Ishikawa (cell line): ENCODE measurements around the gene HLCS.

ENCODE experiments used
- CEBPB ChIP-seq: IDR thresholded peaks from 2 replicates; pipeline ENCODE4 v1.6.1; 2012
- CREB1 ChIP-seq: IDR thresholded peaks from 2 replicates; pipeline ENCODE4 v1.6.1; 2012; ENCODE audit warnings: low read depth
- EGR1 ChIP-seq: IDR thresholded peaks from 2 replicates; pipeline ENCODE4 v1.6.1; 2012
- EP300 ChIP-seq: IDR thresholded peaks from 2 replicates; pipeline ENCODE4 v1.6.1; 2012; ENCODE audit warnings: borderline replicate concordance
- FOXM1 ChIP-seq: IDR thresholded peaks from 2 replicates; pipeline ENCODE4 v1.6.1; 2012; ENCODE audit warnings: low read depth, borderline replicate concordance
- MAX ChIP-seq: IDR thresholded peaks from 2 replicates; pipeline ENCODE4 v1.6.1; 2012
- NFIC ChIP-seq: IDR thresholded peaks from 2 replicates; pipeline ENCODE4 v1.6.1; 2012
- RAD21 ChIP-seq: IDR thresholded peaks from 2 replicates; pipeline ENCODE4 v1.6.1; 2012; ENCODE audit warnings: low read depth
- TAF1 ChIP-seq: IDR thresholded peaks from 2 replicates; pipeline ENCODE4 v1.6.1; 2012; ENCODE audit warnings: low read depth, mild to moderate bottlenecking
- TCF12 ChIP-seq: IDR thresholded peaks from 2 replicates; pipeline ENCODE4 v1.6.1; 2012; ENCODE audit warnings: low read depth
- TEAD4 ChIP-seq: IDR thresholded peaks from 2 replicates; pipeline ENCODE4 v1.6.1; 2012
- YY1 ChIP-seq: IDR thresholded peaks from 2 replicates; pipeline ENCODE4 v1.6.1; 2012; ENCODE audit warnings: low read depth
- ZBTB7A ChIP-seq: IDR thresholded peaks from 2 replicates; pipeline ENCODE4 v1.6.1; 2012; ENCODE audit warnings: low read depth
- TF ChIP-seq, protein P1 (sequence below): IDR thresholded peaks from 2 replicates; pipeline ENCODE4 v1.6.1; 2012
- TF ChIP-seq, protein P2 (sequence below): IDR thresholded peaks from 2 replicates; pipeline ENCODE4 v1.6.1; 2012; ENCODE audit warnings: low read depth, mild to moderate bottlenecking

The HLCS gene

DNA sequence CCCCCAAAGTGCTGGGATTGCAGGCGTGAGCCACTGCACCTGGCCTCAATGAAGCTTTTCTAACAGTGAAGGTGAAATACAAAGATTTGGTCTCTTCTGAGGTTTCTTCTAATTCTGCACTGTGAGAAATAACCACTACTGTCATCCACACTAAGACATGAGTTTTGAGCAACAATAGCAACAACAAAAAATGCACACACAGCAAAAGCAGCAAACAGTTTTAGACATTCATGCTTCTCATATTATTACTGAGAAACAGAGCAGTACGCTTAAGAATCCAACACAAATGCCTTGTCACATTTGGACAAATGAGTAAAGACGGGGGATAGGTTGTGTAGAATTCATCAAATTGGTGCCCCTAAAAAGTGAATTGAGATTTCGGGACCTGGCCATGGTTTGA is 151.2 kb downstream of the HLCS start:
- TF ChIP-seq, protein P1, sequence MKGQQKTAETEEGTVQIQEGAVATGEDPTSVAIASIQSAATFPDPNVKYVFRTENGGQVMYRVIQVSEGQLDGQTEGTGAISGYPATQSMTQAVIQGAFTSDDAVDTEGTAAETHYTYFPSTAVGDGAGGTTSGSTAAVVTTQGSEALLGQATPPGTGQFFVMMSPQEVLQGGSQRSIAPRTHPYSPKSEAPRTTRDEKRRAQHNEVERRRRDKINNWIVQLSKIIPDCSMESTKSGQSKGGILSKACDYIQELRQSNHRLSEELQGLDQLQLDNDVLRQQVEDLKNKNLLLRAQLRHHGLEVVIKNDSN, result no peak
- TF ChIP-seq RAD21, result no peak
- no peak for TF ChIP-seq TAF1
- TF ChIP-seq NFIC, result no peak
- TF ChIP-seq YY1, result no peak

DNA sequence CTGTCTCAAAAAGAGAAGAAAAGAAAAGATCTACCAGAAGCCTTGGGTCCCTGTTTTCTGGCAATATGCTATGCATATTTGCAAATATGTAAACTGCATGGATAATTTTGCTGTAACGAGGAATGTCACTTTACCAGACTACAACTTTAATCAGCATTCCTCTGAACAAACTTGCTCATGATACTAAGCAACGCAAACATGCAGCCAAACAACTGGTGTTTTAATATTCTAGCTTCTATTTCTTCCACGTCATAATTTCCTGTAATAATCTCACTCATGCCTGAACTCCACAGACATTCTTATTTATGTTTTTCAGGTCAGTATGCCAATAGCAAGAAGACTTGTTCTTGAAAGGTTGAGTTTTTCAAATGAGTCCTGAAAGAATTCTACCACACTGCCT is 153.4 kb downstream of the HLCS start:
- TF ChIP-seq CREB1, result no peak
- TF ChIP-seq RAD21, result no peak
- TF ChIP-seq ZBTB7A, result no peak
- no peak for TF ChIP-seq TEAD4
- no peak for TF ChIP-seq MAX
- TF ChIP-seq, protein P2, sequence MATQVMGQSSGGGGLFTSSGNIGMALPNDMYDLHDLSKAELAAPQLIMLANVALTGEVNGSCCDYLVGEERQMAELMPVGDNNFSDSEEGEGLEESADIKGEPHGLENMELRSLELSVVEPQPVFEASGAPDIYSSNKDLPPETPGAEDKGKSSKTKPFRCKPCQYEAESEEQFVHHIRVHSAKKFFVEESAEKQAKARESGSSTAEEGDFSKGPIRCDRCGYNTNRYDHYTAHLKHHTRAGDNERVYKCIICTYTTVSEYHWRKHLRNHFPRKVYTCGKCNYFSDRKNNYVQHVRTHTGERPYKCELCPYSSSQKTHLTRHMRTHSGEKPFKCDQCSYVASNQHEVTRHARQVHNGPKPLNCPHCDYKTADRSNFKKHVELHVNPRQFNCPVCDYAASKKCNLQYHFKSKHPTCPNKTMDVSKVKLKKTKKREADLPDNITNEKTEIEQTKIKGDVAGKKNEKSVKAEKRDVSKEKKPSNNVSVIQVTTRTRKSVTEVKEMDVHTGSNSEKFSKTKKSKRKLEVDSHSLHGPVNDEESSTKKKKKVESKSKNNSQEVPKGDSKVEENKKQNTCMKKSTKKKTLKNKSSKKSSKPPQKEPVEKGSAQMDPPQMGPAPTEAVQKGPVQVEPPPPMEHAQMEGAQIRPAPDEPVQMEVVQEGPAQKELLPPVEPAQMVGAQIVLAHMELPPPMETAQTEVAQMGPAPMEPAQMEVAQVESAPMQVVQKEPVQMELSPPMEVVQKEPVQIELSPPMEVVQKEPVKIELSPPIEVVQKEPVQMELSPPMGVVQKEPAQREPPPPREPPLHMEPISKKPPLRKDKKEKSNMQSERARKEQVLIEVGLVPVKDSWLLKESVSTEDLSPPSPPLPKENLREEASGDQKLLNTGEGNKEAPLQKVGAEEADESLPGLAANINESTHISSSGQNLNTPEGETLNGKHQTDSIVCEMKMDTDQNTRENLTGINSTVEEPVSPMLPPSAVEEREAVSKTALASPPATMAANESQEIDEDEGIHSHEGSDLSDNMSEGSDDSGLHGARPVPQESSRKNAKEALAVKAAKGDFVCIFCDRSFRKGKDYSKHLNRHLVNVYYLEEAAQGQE, result no peak
- no peak for TF ChIP-seq YY1
- TF ChIP-seq CEBPB, result no peak

GRCh38 chr21:36811762-36812161 is 154.7 kb downstream of the HLCS start:
- no peak for TF ChIP-seq TCF12
- no peak for TF ChIP-seq NFIC
- no peak for TF ChIP-seq FOXM1
- TF ChIP-seq, protein P1, result no peak
- TF ChIP-seq RAD21, result no peak
- TF ChIP-seq YY1, result no peak
- no peak for TF ChIP-seq CREB1
- TF ChIP-seq EP300, result no peak
- no peak for TF ChIP-seq EGR1
- TF ChIP-seq CEBPB, result no peak
- no peak for TF ChIP-seq ZBTB7A
- TF ChIP-seq MAX, result no peak
- no peak for TF ChIP-seq TAF1
- TF ChIP-seq, protein P2, result no peak
- no peak for TF ChIP-seq TEAD4

DNA sequence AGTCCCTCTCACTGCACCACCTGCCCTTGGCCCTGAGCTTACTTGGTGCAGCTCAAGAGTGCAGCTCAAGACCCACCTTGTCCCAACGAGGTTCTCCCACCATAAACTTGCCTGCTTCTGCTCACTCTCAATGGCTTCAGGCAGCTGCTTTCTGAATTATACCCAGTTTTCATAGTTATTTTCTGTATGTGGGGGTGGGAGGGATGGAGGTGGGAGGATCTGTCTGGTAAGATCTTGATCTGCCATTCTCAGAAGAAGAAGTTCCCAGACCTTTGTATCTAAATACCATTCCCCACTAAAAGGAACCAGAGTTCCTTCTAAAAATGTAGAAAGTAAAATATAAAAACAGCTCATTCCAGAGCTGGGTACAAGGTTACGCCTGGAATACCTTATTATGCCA is 156.0 kb downstream of the HLCS start:
- TF ChIP-seq NFIC (no peak), ZBTB7A (no peak), CEBPB (no peak), MAX (no peak), RAD21 (no peak), TAF1 (no peak), YY1 (no peak), FOXM1 (no peak), TCF12 (no peak), EP300 (no peak), EGR1 (no peak), TEAD4 (no peak)
- TF ChIP-seq, protein P2, result no peak
- TF ChIP-seq, protein P1, result no peak
